ENCODE data around the gene B3GNT3. TPM values are rescaled to one million over a fixed set of nuclear protein-coding genes. Genes with fewer than 3 reads are reported as not detected.

B3GNT3 gene
- total and polyA plus RNA-seq, 2 donors (not counting 1 experiment from before 2014, with no cell fraction given), result 0.06 TPM; not detected in 1

DNA sequence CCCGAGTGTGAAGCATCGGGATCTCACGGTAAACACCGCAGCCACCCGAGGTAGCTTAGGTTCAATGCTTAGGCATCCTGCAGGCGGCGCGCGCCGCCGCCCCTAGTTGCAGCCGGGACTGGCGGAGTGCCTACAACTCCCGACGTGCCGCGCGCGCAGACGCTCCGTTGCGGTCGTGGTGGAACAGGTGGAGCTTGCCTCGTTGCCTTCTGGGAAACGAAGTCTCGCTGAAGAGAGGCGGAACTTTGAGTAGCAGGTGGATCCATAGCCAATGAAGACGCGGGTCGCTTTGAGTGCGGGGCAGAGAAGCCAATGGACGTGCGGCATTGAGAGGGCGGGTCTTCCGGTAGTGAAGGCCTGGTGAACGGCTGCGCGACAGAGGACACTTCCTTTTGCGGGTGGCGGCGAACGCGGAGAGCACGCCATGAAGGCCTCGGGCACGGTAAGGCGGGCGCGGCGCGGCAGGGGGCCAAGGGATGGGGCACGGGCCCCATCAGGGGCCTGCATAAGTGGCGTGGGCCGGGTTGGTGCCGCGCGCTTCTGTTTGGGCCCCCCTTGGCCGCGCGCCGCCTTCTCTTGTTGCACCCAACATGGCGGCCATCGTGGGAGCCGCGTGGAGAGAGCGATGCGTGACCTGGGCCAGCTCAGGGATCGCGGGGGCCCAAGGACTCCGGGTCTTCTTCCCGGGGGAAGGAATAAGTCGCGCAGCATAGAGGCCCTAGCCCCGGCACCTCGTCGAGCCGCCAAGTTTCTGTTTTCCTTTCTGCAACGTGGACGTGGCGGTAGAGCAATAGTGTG is 64.8 kb downstream of the B3GNT3 start, which contains the start of gene RPL18A:
RPL18A (plus strand) TSS at position 378 of the 798 bp plus-strand sequence; CDS start at position 425, 47 bp downstream.
- peak within 1 kb of the TSS; percentile 98 for H3K27ac Mint-ChIP-seq
- DNase-seq, result peak; percentile 99
- peaks cover 45% of the 10 kb centered on the region for H3K4me1 Mint-ChIP-seq
- Histone ChIP-seq H3K4me1 (ENCODE audit: control insufficient read depth in 2 of 2, insufficient read depth in 2 of 2, low read length in 2 of 2) (peaks cover 23 to 41% of the 10 kb centered on the region in 2 donors), H3K27me3 (replicated peaks in 1 of 4; ENCODE audit: control extremely low read depth in 1 of 4, control insufficient read depth in 3 of 4, insufficient read depth in 4 of 4, low read length in 3 of 4) (no peaks in the 10 kb centered on the region), H3K9ac (ENCODE audit: low read length) (peak within 1 kb of the TSS; percentile 84), H3K36me3 (replicated peaks in 1 of 2; ENCODE audit: control extremely low read depth in 1 of 2, control insufficient read depth in 1 of 2, extremely low read depth in 1 of 2, insufficient read depth in 2 of 2, low read length in 1 of 2) (peaks cover 4 to 40% of the 10 kb centered on the region in 2 experiments), H3K27ac (ENCODE audit: low read length in 2 of 2) (peak within 1 kb of the TSS; percentile 69 to 76), H3K9me3 (ENCODE audit: control extremely low read depth in 1 of 3, control insufficient read depth in 2 of 3, insufficient read depth in 1 of 3, low read length in 2 of 3) (no peaks in the 10 kb centered on the region), H4K20me1 (ENCODE audit: control insufficient read depth, insufficient read depth, low read length, poor library complexity, severe bottlenecking) (peaks cover 48% of the 10 kb centered on the region), H3K4me3 (ENCODE audit: control extremely low read depth in 1 of 5, extremely low read depth in 1 of 5, insufficient read depth in 1 of 5, low read depth in 2 of 5, low read length in 4 of 5) (peak within 1 kb of the TSS; percentile 74 to 100 (median 96)), H3K4me2 (replicated peaks; ENCODE audit: low read depth, low read length, poor library complexity, severe bottlenecking) (peak within 1 kb of the TSS; percentile 90), H2AFZ (ENCODE audit: insufficient read depth, low read depth, low read length, poor library complexity, severe bottlenecking) (peak within 1 kb of the TSS; percentile 71), H3K79me2 (ENCODE audit: control insufficient read depth, insufficient read depth, low read length) (peaks cover 31% of the 10 kb centered on the region)
- peak within 1 kb of the TSS; percentile 96 for H3K4me3 Mint-ChIP-seq
- peak; percentile 94 for ATAC-seq (ENCODE audit: low read depth)
- ChIA-PET POLR2A (interaction anchor here (0.6 to 2.5 kb wide), 25 partner anchors 9 to 729 kb away, joined by 3 to 65 read pairs (median 3); partner anchors contain the start of genes CCDC124, FCHO1, JAK3 and MAP1S), CTCF (interaction anchor here (0.6 to 15.3 kb wide), 42 partner anchors 11 to 1687 kb away, joined by 3 to 374 read pairs (median 4); partner anchors contain the start of genes ARRDC2, B3GNT3, CCDC124 and FCHO1)
- H3K27me3 Mint-ChIP-seq, result no peaks in the 10 kb centered on the region
- intact Hi-C loops (cut with micrococcal nuclease), result loop anchor here (1.0 to 10.0 kb wide), 5 partner anchors 73 to 415 kb away; partner anchors contain the start of genes FCHO1, PGLS and TMEM221
- H3K9me3 Mint-ChIP-seq (ENCODE audit: insufficient read depth), result no peaks in the 10 kb centered on the region
- WGBS (ENCODE audit: insufficient coverage), result under 1% methylated on average over 80 of the region's 80 CpGs
- no peak for TF ChIP-seq EZH2 (IDR thresholded peaks at IDR 0.05; ENCODE audit: borderline replicate concordance, insufficient read depth, low read depth, low read length, poor library complexity, severe bottlenecking)
- TF ChIP-seq, protein P1, sequence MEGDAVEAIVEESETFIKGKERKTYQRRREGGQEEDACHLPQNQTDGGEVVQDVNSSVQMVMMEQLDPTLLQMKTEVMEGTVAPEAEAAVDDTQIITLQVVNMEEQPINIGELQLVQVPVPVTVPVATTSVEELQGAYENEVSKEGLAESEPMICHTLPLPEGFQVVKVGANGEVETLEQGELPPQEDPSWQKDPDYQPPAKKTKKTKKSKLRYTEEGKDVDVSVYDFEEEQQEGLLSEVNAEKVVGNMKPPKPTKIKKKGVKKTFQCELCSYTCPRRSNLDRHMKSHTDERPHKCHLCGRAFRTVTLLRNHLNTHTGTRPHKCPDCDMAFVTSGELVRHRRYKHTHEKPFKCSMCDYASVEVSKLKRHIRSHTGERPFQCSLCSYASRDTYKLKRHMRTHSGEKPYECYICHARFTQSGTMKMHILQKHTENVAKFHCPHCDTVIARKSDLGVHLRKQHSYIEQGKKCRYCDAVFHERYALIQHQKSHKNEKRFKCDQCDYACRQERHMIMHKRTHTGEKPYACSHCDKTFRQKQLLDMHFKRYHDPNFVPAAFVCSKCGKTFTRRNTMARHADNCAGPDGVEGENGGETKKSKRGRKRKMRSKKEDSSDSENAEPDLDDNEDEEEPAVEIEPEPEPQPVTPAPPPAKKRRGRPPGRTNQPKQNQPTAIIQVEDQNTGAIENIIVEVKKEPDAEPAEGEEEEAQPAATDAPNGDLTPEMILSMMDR (IDR thresholded peaks at IDR 0.05), result peak; percentile 84

Data from B cell (primary cell).